ENCODE measurements around the gene PKM. TPM values are rescaled to one million over a fixed set of nuclear protein-coding genes. Genes with fewer than 3 reads are reported as not detected.
A peak's percentile ranks its signal among the peaks of the same experiment; 100 is the strongest.
"Not testable (repeated sequence)": the region's sequence is repeated elsewhere in the genome, so short reads cannot be mapped to it uniquely, and the experiment has no call there.

PKM gene
- 100 to 1,000 TPM; 554 to 783 TPM for total RNA-seq
- long read RNA-seq, donor 1, transcript PKM-202 (11 exons, 2,318 nt), result major isoform, 230 of 449 reads
- long read RNA-seq, donor 1, transcript PKM-214 (2 exons, 2,301 nt), result minor isoform, 5 of 449 reads
- long read RNA-seq, donor 1, partial matches to known transcripts, result 70 of 449 reads
- long read RNA-seq, donor 1, other reads (novel, unspliced or antisense), result 144 of 449 reads
- long read RNA-seq, donor 2, transcript PKM-214 (2 exons, 2,301 nt), result minor isoform, 7 of 2,794 reads
- long read RNA-seq, donor 2, transcript PKM-202 (11 exons, 2,318 nt), result major isoform, 1,576 of 2,794 reads
- long read RNA-seq, donor 2, partial matches to known transcripts, result 173 of 2,794 reads
- long read RNA-seq, donor 2, other reads (novel, unspliced or antisense), result 1,035 of 2,794 reads

- DNase-seq (ENCODE audit: low spot score), result peak; percentile 98
- intact Hi-C loops (cut with DNase I), result no loop called here
Measured at GRCh38 chr15:72231066-72231832, at the start of gene PKM. PKM (minus strand) TSS chr15:72231190; CDS start chr15:72219097, 12,093 bp downstream.

GRCh38 chr15:72280751-72281150, 49.8 kb upstream of the PKM start:
- intact Hi-C loops (cut with DNase I), result no loop called here
- no peak for DNase-seq (ENCODE audit: low spot score)

DNA sequence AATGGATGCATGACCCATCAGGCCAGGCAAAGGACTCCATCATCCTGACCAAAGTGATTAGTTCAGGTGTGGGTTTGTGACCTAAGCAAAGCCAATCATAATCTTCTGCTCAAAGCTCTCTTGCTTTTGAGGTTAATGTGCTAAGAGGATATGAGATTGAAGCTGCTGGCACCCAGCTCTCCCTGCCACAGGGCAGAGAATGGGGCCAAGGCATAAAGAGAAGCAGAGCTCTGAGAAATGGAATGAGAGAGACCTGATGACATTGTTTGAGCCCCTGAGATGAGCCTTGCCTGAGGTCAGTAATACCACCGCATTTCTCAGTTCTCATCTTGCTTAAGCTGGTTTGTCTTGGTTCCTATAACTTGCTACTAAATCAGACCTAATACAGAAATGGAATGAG, 47.7 kb upstream of the PKM start:
- no peak for DNase-seq (ENCODE audit: low spot score)
- intact Hi-C loops (cut with DNase I), result no loop called here

- no peak for DNase-seq (ENCODE audit: low spot score)
- intact Hi-C loops (cut with DNase I), result no loop called here
Measured at GRCh38 chr15:72276326-72276700, 45.3 kb upstream of the PKM start.

DNA sequence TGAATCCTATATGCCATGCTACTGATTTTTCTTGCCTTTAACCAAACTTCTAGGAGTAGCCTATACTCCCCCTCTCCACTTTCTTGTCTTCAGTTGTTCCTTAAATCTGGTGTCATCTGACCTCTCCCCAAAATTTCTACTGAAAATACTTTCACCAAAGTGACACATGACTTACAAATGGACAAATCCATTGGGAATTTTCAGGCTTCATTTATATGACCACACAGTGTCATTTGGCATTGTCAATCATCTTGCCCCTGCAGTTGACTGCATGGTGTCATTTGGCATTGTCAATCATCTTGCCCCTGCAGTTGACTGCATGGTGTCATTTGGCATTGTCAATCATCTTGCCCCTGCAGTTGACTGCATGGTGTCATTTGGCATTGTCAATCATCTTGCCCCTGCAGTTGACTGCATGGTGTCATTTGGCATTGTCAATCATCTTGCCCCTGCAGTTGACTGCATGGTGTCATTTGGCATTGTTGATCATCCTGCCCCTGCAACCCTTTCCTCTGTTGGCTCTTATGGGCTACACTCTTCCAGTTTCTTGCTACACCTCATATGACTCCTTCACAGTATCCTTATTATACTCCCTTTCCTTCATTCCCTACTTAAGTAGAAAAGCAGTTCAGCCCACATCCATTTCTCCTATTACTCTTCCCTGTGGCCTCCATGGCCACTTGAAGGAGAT, 44.8 kb upstream of the PKM start:
- intact Hi-C loops (cut with DNase I); DNase-seq (ENCODE audit: low spot score): not testable (repeated sequence)

DNA sequence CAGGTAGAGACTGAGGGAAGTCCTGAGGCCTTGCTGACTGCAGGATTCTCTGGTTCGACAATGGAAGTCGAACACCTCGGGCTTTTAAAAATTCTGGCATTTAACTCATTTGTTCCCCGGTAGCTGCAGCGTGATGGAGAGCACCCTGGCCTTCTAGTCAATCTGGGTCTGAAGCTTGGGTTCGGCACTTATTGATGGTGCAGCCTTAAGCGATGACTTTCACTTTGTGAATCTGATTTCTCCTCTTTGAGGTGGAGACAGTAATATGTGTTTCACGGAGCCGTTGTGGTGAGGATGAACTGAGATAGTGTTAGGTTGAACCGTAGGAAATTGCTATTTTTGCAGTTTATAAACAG, 42.0 kb upstream of the PKM start:
- intact Hi-C loops (cut with DNase I), result loop anchor here in 1 of 2 donors (5.0 kb wide), 1 partner anchor 156 kb away; the partner anchor contains the start of genes MYO9A and SENP8
- no peak for DNase-seq (ENCODE audit: low spot score)

GRCh38 chr15:72272213-72272996, 41.4 kb upstream of the PKM start, which contains the start of gene PARP6:
PARP6 (minus strand) TSS chr15:72272554; CDS start chr15:72267477, 5,077 bp downstream.
- intact Hi-C loops (cut with DNase I), result loop anchor here in 1 of 2 donors (5.0 kb wide), 1 partner anchor 155 kb away; the partner anchor contains the start of genes MYO9A and SENP8
- peak; percentile 100 for DNase-seq (ENCODE audit: low spot score)

DNA sequence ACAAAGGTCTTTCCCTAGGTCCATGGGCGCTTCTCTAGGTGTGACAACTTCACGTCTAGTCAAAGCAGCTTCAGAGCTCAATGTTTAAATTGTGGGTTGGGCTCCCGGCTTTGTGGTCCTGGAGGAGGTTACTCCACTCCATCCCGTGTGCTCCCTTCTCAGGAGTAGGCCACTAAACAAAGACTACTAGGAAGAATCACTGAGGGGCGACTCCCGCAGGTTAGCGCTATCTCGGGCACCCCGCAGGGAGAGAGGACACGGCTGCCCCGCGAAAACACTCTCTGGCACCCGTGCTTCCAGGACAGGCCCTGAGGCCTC, 40.9 kb upstream of the PKM start:
- DNase-seq (ENCODE audit: low spot score), result no peak
- intact Hi-C loops (cut with DNase I), result loop anchor here in 1 of 2 donors (5.0 kb wide), 1 partner anchor 155 kb away; the partner anchor contains the start of genes MYO9A and SENP8

- intact Hi-C loops (cut with DNase I), result loop anchor here in 1 of 2 donors (5.0 kb wide), 1 partner anchor 154 kb away; the partner anchor contains the start of genes MYO9A and SENP8
- DNase-seq (ENCODE audit: low spot score), result no peak
Measured at GRCh38 chr15:72271221-72271620, 40.2 kb upstream of the PKM start.

- intact Hi-C loops (cut with DNase I), result loop anchor here (5.0 to 10.0 kb wide), 2 partner anchors 65 to 152 kb away; partner anchors contain the start of genes MYO9A (in 1 of the 2) and SENP8 (in 1 of the 2)
- no peak for DNase-seq (ENCODE audit: low spot score)
Measured at GRCh38 chr15:72269739-72270138, 38.7 kb upstream of the PKM start.

- no peak for DNase-seq (ENCODE audit: low spot score)
- intact Hi-C loops (cut with DNase I), result loop anchor here in 1 of 2 donors (10.0 kb wide), 1 partner anchor 60 kb away; no protein-coding TSS in a partner anchor
Measured at GRCh38 chr15:72265031-72265430, 34.0 kb upstream of the PKM start.

DNA sequence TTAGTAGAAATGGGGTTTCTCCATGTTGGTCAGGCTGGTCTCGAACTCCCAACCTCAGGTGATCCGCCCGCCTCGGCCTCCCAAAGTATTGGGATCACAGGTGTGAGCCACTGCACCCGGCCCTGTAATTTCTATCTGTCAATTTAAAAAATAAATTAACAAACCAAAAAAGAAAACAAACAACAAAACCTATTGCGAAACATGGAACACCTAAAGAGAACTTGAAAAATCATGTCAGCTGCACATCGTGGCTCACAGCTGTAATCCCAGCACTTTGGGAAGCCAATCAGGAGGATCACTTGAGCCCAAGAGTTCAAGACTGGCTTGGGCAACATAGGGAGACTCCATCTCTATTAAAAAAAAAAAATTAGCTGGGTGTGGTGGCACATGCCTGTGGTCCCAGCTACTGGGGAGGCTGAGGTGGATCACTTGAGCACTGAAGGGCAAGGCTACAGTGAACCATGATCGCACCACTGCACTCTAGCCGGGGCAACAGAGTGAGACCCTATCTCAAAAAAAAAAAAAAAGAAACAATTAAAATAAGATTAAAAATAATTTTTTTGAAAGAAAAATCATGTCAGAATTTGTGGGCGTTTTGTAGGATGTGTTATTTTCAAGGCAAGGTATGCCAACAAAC, 21.8 kb upstream of the PKM start:
- DNase-seq (ENCODE audit: low spot score), result no peak
- intact Hi-C loops (cut with DNase I), result no loop called here

DNA sequence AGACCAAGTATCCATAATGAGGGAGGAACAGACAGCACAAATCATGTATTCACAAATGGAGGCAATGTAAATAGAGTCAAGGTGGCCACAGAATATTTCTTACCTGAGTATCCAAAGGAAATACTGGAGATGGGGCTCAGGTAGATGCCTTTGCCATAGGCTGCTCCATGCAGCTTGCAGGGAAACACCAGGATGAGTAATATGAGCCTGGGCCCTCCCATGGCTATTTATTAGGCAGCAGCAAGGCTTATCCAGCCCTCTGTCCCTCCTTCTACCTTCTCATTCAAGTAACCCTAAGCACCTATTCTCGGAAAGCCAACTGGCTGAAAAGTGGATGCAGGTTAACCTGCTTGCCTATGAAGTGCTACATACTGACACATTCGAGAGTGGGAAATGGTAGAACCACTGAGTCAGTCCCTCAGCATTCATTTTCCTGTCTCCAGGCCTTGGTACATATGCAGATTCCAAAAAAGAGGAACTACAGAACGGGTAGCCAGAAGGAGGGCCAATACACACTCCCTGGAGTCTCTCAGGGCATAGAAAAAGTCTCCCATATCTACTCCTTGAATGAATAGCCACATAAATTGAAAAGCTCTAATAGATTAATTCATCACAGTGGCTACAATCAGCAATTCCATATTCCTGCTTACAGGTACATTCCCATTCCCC, 18.3 kb upstream of the PKM start:
- intact Hi-C loops (cut with DNase I), result no loop called here
- no peak for DNase-seq (ENCODE audit: low spot score)

DNA sequence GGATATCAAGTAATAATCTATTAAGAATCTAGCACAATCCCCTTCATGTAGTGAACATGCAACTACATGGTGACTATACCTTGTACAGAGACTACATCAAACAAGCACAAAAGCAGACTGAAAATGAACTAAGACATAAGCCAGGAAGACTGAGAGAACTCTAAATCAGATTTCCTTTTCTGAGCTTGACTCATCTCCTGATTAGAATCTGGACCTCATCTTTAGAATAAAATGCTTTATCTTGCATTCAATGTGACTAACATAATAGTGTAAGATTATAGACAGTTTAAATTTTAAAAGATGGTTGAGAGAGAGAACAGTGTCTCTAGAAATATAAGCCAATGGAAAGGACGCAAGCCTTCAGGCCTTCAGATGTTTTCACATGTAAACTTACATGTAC, 17.5 kb upstream of the PKM start:
- intact Hi-C loops (cut with DNase I), result no loop called here
- no peak for DNase-seq (ENCODE audit: low spot score)

DNA sequence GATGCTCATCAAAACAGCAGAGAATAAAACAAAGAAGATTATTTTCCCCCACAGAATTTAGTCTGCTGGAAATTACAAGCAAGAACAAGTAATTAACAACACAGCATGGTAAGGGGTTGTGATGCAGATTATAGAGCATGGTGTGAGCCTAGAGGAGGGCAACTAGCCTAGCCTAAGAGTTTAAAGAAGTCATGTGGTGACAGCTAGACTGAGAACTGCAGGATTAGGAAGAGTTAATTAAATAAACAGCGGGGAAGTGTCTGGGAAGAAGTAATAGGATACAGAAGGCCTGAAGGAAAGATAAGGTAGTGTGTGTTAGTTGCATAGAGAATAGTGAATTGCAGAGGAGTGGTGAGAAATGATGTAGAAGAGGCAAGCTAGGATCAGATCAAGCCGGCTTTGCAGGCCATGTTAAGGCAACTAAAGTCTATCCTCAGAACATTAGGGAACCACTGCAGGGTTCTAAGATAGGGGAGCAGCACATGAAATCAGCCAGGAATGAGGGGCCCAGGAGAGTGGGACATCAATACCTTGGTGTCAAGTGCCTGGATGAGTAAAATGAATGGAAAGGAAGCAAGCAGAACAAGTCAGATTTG, 11.9 kb upstream of the PKM start:
- intact Hi-C loops (cut with DNase I), result no loop called here
- DNase-seq (ENCODE audit: low spot score), result no peak

GRCh38 chr15:72239652-72240051, 8.7 kb upstream of the PKM start:
- intact Hi-C loops (cut with DNase I), result loop anchor here in 1 of 2 donors (1.0 kb wide), 1 partner anchor 18 kb away; no protein-coding TSS in a partner anchor
- no peak for DNase-seq (ENCODE audit: low spot score)

- no peak for DNase-seq (ENCODE audit: low spot score)
- intact Hi-C loops (cut with DNase I), result no loop called here
Measured at GRCh38 chr15:72238586-72238985, 7.6 kb upstream of the PKM start.

Data from posterior vena cava (tissue), 2 donors.